Measurements from ENCODE around the gene C1orf159. TPM values are rescaled to one million over a fixed set of nuclear protein-coding genes. Genes with fewer than 3 reads are reported as not detected.

C1orf159 gene
- total RNA-seq, 1 donor from 2014 or later: 21.3 TPM

- no peak for TF ChIP-seq CTCF (IDR thresholded peaks at IDR 0.05; ENCODE audit: unreplicated experiment)
- Mint-ChIP-seq H3K4me1 (ENCODE audit: low read depth) (peaks cover 2% of the 10 kb centered on the region), H3K9me3 (ENCODE audit: low read depth) (no peaks in the 10 kb centered on the region), H3K36me3 (ENCODE audit: insufficient read depth) (no peaks in the 10 kb centered on the region), H3K27me3 (no peaks in the 10 kb centered on the region), H3K4me3 (ENCODE audit: low read depth) (no peak overlapping the region), H3K27ac (no peak overlapping the region)
- DNase-seq (ENCODE audit: low spot score, unreplicated experiment): no peak
These were observed 25.5 kb upstream of the C1orf159 start for GRCh38 chr1:1141244-1141910.

- Mint-ChIP-seq H3K4me1 (ENCODE audit: low read depth) (peaks cover 4% of the 10 kb centered on the region), H3K27ac (no peak overlapping the region), H3K36me3 (ENCODE audit: insufficient read depth) (no peaks in the 10 kb centered on the region), H3K4me3 (ENCODE audit: low read depth) (no peak overlapping the region), H3K9me3 (ENCODE audit: low read depth) (no peaks in the 10 kb centered on the region), H3K27me3 (no peaks in the 10 kb centered on the region)
- no peak for DNase-seq (ENCODE audit: low spot score, unreplicated experiment)
- no peak for TF ChIP-seq CTCF (IDR thresholded peaks at IDR 0.05; ENCODE audit: unreplicated experiment)
These were observed 24.8 kb upstream of the C1orf159 start for GRCh38 chr1:1140673-1141072.

GRCh38 chr1:1137256-1138045 lies 21.6 kb upstream of the C1orf159 start:
- no peak overlapping the region for H3K27ac Mint-ChIP-seq
- no peaks in the 10 kb centered on the region for H3K27me3 Mint-ChIP-seq
- DNase-seq (ENCODE audit: low spot score, unreplicated experiment): no peak
- peaks cover 9% of the 10 kb centered on the region for H3K4me1 Mint-ChIP-seq (ENCODE audit: low read depth)
- TF ChIP-seq CTCF (IDR thresholded peaks at IDR 0.05; ENCODE audit: unreplicated experiment): no peak
- H3K36me3 Mint-ChIP-seq (ENCODE audit: insufficient read depth): no peaks in the 10 kb centered on the region
- H3K4me3 Mint-ChIP-seq (ENCODE audit: low read depth): peak overlapping the region; percentile 46
- H3K9me3 Mint-ChIP-seq (ENCODE audit: low read depth): no peaks in the 10 kb centered on the region

- DNase-seq (ENCODE audit: low spot score, unreplicated experiment): no peak
These were observed 20.8 kb upstream of the C1orf159 start for GRCh38 chr1:1136547-1137230.

More at GRCh38 chr1:1136547-1137230, 20.8 kb upstream of the C1orf159 start:
- no peaks in the 10 kb centered on the region for H3K9me3 Mint-ChIP-seq (ENCODE audit: low read depth)
- no peaks in the 10 kb centered on the region for H3K36me3 Mint-ChIP-seq (ENCODE audit: insufficient read depth)
- no peak overlapping the region for H3K27ac Mint-ChIP-seq
- TF ChIP-seq CTCF (IDR thresholded peaks at IDR 0.05; ENCODE audit: unreplicated experiment): no peak
- H3K4me1 Mint-ChIP-seq (ENCODE audit: low read depth): peaks cover 12% of the 10 kb centered on the region
- H3K27me3 Mint-ChIP-seq: peaks cover under 1% of the 10 kb centered on the region
- no peak overlapping the region for H3K4me3 Mint-ChIP-seq (ENCODE audit: low read depth)
